EH (cell line): ENCODE results near the gene IGF1.
"Not testable (repeated sequence)": the region's sequence is repeated elsewhere in the genome, so short reads cannot be mapped to it uniquely, and the experiment has no call there.

Experiments
- DNase-seq: peaks from one replicate; pipeline ENCODE4 v3.0.0-alpha.2; 2015; ENCODE audit warnings: low read depth

IGF1 gene

DNA sequence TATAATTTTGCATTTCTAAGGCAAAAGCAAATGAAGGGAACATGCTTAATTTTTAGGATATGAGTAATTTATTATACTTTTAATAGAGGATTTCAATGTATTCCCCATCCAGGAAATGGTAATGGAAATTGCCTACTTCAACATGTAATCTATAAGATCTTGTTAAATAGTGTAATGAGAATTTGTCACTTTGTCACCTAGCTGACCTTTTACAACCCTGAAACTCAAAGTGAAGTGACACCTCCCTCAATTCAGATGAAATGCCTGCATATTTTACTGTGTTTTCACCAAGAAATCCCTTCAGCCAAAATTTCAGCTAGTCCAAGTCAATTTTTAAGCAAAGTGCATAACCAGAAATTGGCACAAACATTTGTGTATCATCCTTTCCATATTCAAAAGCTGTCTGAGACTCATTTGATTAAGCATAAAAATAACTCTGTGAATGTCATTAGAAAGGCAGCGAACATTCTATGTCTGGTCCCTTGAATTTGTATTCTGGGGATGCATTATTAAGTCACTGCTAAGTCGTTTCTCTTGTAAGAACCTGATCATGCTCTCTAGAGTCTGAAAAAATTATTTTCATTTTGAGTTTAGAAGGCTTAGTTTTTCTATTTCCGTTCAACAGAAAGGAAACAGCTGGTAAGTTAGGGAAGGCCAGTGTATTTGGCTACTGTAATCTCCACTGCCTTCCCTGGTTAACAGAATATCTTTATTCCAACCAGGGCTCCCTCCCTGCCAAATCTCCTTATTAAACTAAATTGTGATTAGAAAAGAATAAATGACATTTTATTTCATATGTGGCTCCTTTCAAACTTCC is 100.8 kb downstream of the IGF1 start:
- no peak for DNase-seq

DNA sequence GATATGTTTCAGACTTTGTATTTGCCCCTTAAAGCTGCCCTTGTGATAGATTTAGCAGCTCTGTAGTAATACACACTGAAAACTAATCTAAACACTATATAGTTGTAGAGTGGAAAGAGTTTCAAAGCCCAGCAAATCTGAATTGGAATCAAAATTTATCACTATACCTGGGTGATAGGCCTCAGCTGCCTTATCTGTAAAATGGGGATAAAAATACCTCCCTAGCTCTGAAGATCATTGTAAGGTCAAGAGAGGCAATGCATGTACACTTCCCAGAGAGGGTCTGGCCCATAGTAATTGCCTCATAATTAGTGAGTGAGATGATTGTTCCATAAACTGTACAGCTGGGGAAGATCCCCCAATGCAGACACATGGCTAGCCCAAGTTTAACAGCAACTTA is 103.6 kb downstream of the IGF1 start:
- no peak for DNase-seq

DNA sequence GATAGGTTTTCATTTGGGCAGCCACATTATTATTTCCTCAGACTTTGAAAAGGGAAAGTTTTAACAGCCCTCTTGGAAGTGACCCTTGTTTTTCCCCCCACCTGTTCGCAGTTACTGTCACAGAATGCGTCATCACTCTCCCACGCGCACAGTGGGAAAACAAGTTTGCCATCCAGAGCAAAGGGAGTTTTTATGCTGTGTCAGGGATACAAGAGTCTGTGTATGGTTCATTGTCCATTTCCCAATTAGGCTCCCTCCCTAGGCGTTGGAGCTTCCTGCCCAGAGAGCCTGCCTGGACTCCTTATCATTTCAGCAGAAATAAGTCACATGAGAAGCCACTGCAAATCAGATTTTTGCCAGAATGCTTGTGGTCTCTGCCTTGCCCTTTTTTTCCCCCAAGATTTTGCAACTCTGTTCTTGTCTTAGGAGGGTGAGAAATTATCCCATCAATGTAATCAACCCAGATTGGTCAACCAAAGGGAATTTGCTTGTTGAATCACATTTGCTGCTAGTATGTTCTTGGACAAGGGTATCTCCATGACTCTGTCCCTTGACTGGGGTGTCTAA is 104.1 kb downstream of the IGF1 start:
- peak; percentile 51 for DNase-seq

DNA sequence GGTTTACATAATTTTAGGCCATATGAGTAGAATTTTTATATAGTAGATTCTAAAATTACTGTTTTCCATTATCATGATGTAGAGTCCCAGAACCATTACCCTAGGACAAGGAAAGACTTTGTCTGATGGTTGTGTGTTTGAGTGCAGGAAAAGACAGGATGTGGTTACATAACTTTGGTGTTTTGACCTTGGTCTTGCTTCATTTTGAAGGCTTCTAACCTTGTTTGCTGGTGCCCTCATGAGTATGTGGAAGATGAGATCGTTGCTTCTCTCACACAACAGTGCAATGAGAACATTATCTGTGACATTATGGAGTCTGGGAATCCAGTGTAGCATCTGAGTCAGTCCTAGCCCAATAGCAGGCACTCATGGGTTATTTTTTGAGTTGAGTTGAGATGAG is 106.2 kb downstream of the IGF1 start:
- peak; percentile 68 for DNase-seq

DNA sequence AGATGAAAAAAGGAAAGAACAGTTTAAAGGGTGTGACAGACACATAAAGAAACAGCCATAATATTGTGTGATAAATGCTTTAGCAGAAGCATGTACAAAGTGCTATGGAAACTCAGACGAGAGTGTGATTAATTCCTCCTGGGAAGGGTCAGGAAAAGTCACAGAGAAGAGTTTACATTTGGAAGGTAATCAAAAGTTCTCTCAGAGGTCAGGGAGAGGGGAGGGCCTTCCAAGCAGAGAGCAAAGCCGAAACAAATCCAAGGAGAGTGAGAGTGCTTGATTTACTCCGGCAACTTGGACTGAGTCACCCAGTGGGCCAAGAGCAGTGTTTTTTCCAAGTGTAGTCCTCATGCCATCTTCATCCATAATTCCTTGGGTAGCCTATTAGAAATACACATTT is 108.3 kb downstream of the IGF1 start:
- DNase-seq: peak; percentile 73

DNA sequence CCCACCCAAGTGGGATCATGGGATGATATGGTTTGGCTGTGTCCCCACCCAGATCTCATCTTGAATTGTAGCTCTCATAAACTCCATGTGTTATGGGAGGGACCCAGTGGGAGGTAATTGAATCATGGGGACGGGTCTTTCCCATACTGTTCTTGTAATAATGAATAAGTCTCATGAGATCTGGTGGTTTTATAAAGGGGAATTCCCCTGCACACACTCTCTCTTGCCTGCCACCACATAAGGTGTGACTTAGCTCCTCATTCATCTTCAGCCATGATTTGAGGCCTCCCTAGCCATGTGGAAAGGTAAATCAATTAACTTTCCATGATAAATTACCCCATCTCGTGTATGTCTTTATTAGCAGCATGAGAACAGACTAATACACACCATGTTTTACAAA is 109.2 kb downstream of the IGF1 start:
- no peak for DNase-seq

DNA sequence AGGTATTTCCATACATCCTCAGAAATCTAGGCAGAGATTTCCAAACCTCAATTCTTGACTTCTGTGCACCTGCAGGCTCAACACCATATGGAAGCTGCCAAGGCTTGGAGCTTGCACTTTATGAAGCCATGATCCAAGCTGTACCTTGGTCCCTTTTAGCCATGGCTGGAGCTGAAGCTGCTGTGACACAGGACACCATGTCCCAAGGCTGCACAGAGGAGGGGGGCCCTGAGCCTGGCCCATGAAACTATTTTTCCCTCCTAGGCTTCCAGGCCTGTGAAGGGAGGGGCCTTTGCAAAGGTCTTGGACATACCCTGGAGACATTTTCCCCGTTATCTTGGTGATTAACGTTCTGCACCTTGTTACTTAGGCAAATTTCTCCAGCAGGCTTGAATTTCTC is 110.5 kb downstream of the IGF1 start:
- no peak for DNase-seq

DNA sequence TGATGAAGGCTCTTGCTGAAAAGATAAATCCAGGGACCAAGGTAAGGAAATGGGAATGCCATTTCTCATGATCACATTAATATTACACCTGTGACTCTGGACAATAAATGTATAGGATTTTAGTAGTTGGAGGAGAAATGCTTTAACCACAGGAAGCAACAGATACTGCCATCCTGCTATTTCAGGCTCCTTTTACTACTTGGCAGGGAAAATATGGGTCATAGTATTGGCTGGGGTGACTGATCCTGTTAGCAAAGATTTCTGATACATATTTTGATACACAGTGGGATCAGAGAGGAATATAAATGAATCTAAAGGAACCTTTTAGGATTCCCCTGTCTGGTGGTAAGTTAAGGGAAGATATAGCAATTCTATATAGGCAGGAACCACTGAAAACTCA is 115.0 kb downstream of the IGF1 start:
- no peak for DNase-seq

DNA sequence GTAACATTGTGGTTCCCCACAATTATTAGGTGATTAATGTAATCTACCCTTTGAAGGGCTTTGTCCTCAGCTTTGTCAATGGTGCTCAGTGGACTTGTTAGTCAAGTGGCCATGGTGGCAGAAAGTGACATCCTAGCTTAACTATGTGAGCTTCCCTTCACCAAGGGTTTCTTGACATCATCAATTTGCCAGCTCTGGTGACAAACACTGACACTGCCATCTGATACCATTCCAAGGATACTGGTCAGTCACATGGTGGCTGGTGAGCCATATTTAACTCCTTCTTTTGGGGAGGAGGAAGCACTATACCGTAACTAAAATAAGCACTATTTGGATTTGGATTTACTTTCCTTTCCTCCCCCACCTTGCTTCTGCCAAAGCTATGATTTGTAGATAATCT is 115.7 kb downstream of the IGF1 start:
- no peak for DNase-seq

DNA sequence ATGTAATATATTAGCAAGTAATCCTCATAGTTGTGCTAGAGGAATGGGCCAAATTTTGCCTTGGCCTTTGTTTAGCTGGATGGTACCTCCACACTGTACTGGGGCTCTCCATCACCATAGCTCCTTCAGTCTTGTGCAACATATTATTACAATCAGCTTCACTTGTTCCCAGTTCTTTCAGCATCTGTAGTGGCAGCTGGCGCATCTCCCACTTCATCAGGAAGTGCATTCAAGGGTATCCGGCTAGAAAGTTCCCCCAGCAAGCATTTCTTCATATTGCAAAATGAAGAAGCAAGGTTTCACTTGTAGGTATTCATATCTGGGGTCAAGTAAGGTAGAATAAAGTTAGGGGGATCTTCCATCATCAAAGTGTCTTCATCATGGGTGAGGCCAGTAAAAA is 123.7 kb downstream of the IGF1 start:
- DNase-seq: no peak

DNA sequence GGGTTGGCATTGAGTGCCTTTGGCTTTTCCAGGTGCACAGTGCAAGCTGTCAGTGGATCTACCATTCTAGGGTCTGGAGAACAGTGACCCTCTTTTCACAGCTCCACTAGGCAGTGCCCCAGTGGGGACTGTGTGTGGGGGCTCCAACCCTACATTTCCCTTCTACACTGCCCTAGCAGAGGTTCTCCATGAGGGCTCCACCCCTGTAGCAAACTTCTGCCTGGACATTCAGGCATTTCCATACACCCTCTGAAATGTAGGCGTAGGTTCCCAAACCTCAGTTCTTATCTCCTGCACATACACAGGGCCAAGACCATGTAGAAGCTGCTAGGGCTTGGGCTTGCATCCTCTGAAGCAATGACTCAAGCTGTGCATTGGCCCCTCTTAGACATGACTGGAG is 126.1 kb downstream of the IGF1 start:
- not testable (repeated sequence) for DNase-seq

DNA sequence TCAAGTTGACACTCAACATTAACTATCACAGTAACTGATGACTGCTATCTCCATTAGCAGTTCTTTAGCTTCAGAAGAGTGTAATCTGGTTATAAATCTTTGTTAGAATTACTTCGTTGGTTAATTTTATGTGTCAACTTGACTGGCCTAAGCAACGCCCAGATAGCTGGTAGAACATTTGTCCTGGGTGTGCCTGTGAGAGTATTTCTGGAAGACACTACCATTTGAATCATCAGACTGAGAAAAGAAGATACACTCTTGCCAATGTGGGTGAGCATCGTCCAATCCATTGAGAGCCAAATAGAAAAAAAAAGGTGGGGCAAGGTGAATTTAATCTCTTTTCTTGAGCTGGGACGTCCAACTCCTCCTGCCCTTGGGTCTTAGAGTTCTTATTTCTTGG is 129.0 kb downstream of the IGF1 start:
- DNase-seq: no peak

DNA sequence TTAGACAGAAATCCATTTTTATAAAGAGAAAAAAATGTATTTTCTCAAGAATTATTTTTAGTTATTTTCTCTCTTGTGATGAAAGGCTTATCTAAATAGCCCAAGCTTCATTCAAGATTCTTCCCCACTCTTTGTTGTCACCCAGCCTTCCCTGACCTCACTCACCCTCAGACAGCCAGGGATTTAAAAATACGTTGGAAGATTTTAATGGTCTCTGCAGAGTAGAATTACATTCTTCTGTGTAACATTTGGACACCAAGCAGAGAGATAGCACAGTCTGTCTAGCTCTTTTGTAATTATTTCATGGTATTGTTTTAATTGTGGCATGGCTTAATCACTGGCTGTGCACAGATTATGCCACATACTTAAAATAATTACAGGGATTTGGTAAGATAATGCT is 130.3 kb downstream of the IGF1 start:
- peak; percentile 1 for DNase-seq

DNA sequence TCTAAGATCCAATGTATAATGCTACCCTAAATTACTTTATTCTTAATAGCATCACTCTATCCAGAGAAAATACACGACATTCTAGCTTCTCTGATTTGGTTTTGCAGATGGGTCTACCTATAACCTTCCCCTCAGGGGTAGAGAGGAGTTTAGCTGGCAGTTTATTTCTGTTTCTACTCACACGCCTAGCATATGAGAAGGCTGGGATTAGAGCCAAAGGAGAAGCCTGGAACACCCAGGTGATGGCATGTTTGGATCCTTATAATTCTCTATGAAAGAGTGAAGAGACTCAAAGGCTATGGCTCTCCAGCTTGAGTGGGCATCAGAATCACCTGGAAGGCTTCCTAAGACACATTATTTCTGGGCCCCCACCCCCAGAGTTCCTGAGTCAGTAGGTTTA is 131.3 kb downstream of the IGF1 start:
- no peak for DNase-seq

DNA sequence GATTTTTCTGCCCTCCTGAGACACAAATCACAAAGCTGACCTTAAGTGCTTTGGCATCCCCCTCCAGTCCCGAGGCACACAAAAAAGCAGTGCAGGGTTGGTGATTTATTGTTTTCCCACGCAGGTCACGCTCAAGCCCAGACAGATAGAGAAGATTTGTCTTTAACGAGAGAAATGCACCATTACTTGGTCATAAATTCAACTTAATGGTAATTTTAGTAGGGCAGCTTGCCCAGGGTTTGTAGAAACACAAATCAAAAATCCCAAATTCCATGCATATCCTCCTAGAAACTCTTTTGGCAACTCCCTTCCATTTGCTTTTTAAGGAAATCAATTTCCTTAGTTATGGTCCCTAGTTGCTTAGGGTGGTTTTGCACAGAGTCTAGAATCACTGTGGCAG is 132.6 kb downstream of the IGF1 start:
- peak; percentile 52 for DNase-seq
